Upper lobe of left lung (tissue), 4 donors: ENCODE data around the gene PREB.

ENCODE experiments used
- CTCF ChIP-seq, 6 experiments: fragments of 450-650 bp in 4 of 6; fragments of 200-600 bp in 2 of 6; sonication (generic) in 2 of 6; IDR thresholded peaks; one replicate each; pipeline ENCODE4 v1.5.1; 2016 to 2019; ENCODE audit warnings: antibody characterized with exemption in 6 of 6
- EP300 ChIP-seq, 4 donors: sonication (generic); formaldehyde crosslinking; IDR thresholded peaks; one replicate each; pipeline ENCODE4 v1.5.1; 2017; ENCODE audit warnings: antibody characterized with exemption in 4 of 4, control low read depth in 2 of 4
- POLR2A ChIP-seq, 4 donors: fragments of 450-650 bp; IDR thresholded peaks; one replicate each; pipeline ENCODE4 v1.5.1; 2016 to 2017; ENCODE audit warnings: antibody characterized with exemption in 4 of 4, mild to moderate bottlenecking in 2 of 4

DNA sequence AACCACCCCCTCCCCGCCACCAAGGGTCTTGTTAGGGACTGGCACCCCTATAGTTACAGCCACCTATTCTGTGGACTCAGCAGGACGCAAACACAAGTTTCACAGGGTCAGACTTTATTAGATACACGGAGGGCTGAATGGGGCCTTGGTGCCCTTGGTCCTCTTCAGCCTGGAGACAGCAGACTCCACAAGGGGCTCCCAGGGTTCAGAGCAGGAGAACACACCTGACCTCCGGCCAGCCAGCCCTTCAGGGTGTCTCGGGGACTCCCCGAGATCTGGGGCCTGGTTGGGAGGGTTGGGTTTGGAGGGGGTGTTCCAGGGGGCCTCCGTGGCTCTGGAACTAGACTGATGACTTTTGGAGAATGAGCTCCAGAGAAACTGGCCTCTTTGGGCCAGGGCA lies 2.3 kb upstream of the PREB start:
- no peak for TF ChIP-seq POLR2A (IDR thresholded peaks at IDR 0.05)
- TF ChIP-seq CTCF (IDR thresholded peaks at IDR 0.05) = no peak
- no peak for TF ChIP-seq EP300 (IDR thresholded peaks at IDR 0.05)
